ENCODE measurements around the gene LMBR1.

Gene LMBR1

GRCh38 chr7:156673454-156673853 lies 219.5 kb downstream of the LMBR1 start:
- peaks cover 6 to 26% of the 10 kb centered on the region in 2 donors for H3K36me3 ChIP-seq (ENCODE audit: control insufficient read depth in 2 of 2, insufficient read depth in 2 of 2, low read length in 2 of 2)

GRCh38 chr7:156669035-156669828 lies 223.8 kb downstream of the LMBR1 start:
- Histone ChIP-seq H3K4me3 (ENCODE audit: low read length in 2 of 2) (no peak overlapping the region), H3K27ac (ENCODE audit: low read length) (no peak overlapping the region), H3K4me1 (ENCODE audit: control insufficient read depth, insufficient read depth, low read length) (no peaks in the 10 kb centered on the region), H3K36me3 (ENCODE audit: control insufficient read depth in 2 of 2, insufficient read depth in 2 of 2, low read length in 2 of 2) (peaks cover 0 to 8% of the 10 kb centered on the region in 2 donors), H3K27me3 (ENCODE audit: control insufficient read depth in 1 of 2, insufficient read depth in 2 of 2, low read length in 2 of 2) (no peaks in the 10 kb centered on the region), H3K9me3 (ENCODE audit: control insufficient read depth in 2 of 2, low read length in 2 of 2) (no peaks in the 10 kb centered on the region), H3K9ac (ENCODE audit: low read length in 2 of 2) (no peak overlapping the region)

More at GRCh38 chr7:156673454-156673853, 219.5 kb downstream of the LMBR1 start:
- no peaks in the 10 kb centered on the region for H3K4me1 ChIP-seq (ENCODE audit: control insufficient read depth, insufficient read depth, low read length)
- H3K9ac ChIP-seq (ENCODE audit: low read length in 2 of 2) = no peak overlapping the region
- no peaks in the 10 kb centered on the region for H3K27me3 ChIP-seq (ENCODE audit: control insufficient read depth in 1 of 2, insufficient read depth in 2 of 2, low read length in 2 of 2)
- H3K9me3 ChIP-seq (ENCODE audit: control insufficient read depth in 2 of 2, low read length in 2 of 2) = no peaks in the 10 kb centered on the region
- no peak overlapping the region for H3K4me3 ChIP-seq (ENCODE audit: low read length in 2 of 2)
- H3K27ac ChIP-seq (ENCODE audit: low read length) = no peak overlapping the region

GRCh38 chr7:156668130-156668741 lies 224.7 kb downstream of the LMBR1 start:
- H3K36me3 ChIP-seq (ENCODE audit: control insufficient read depth in 2 of 2, insufficient read depth in 2 of 2, low read length in 2 of 2) = peaks cover 0 to 6% of the 10 kb centered on the region in 2 donors
- no peaks in the 10 kb centered on the region for H3K9me3 ChIP-seq (ENCODE audit: control insufficient read depth in 2 of 2, low read length in 2 of 2)
- H3K27ac ChIP-seq (ENCODE audit: low read length) = no peak overlapping the region
- H3K4me1 ChIP-seq (ENCODE audit: control insufficient read depth, insufficient read depth, low read length) = no peaks in the 10 kb centered on the region
- H3K27me3 ChIP-seq (ENCODE audit: control insufficient read depth in 1 of 2, insufficient read depth in 2 of 2, low read length in 2 of 2) = no peaks in the 10 kb centered on the region
- H3K4me3 ChIP-seq (ENCODE audit: low read length in 2 of 2) = no peak overlapping the region
- H3K9ac ChIP-seq (ENCODE audit: low read length in 2 of 2) = no peak overlapping the region

GRCh38 chr7:156667110-156667426 lies 225.9 kb downstream of the LMBR1 start:
- H3K27me3 ChIP-seq (ENCODE audit: control insufficient read depth in 1 of 2, insufficient read depth in 2 of 2, low read length in 2 of 2) = no peaks in the 10 kb centered on the region
- H3K36me3 ChIP-seq (ENCODE audit: control insufficient read depth in 2 of 2, insufficient read depth in 2 of 2, low read length in 2 of 2) = peaks cover 0 to 3% of the 10 kb centered on the region in 2 donors
- no peak overlapping the region for H3K27ac ChIP-seq (ENCODE audit: low read length)
- H3K9ac ChIP-seq (ENCODE audit: low read length in 2 of 2) = no peak overlapping the region
- no peaks in the 10 kb centered on the region for H3K9me3 ChIP-seq (ENCODE audit: control insufficient read depth in 2 of 2, low read length in 2 of 2)
- H3K4me1 ChIP-seq (ENCODE audit: control insufficient read depth, insufficient read depth, low read length) = no peaks in the 10 kb centered on the region
- H3K4me3 ChIP-seq (ENCODE audit: low read length in 2 of 2) = no peak overlapping the region

GRCh38 chr7:156666368-156667109 lies 226.4 kb downstream of the LMBR1 start:
- no peak overlapping the region for H3K9ac ChIP-seq (ENCODE audit: low read length in 2 of 2)
- H3K4me1 ChIP-seq (ENCODE audit: control insufficient read depth, insufficient read depth, low read length) = no peaks in the 10 kb centered on the region
- H3K4me3 ChIP-seq (ENCODE audit: low read length in 2 of 2) = no peak overlapping the region
- peaks cover 0 to 3% of the 10 kb centered on the region in 2 donors for H3K36me3 ChIP-seq (ENCODE audit: control insufficient read depth in 2 of 2, insufficient read depth in 2 of 2, low read length in 2 of 2)
- H3K9me3 ChIP-seq (ENCODE audit: control insufficient read depth in 2 of 2, low read length in 2 of 2) = no peaks in the 10 kb centered on the region
- H3K27me3 ChIP-seq (ENCODE audit: control insufficient read depth in 1 of 2, insufficient read depth in 2 of 2, low read length in 2 of 2) = no peaks in the 10 kb centered on the region
- no peak overlapping the region for H3K27ac ChIP-seq (ENCODE audit: low read length)

- Histone ChIP-seq H3K4me3 (ENCODE audit: low read length in 2 of 2) (no peak overlapping the region), H3K9me3 (ENCODE audit: control insufficient read depth in 2 of 2, low read length in 2 of 2) (no peaks in the 10 kb centered on the region), H3K4me1 (ENCODE audit: control insufficient read depth, insufficient read depth, low read length) (no peaks in the 10 kb centered on the region), H3K27me3 (ENCODE audit: control insufficient read depth in 1 of 2, insufficient read depth in 2 of 2, low read length in 2 of 2) (no peaks in the 10 kb centered on the region), H3K36me3 (ENCODE audit: control insufficient read depth in 2 of 2, insufficient read depth in 2 of 2, low read length in 2 of 2) (peaks cover 0 to 3% of the 10 kb centered on the region in 2 donors), H3K9ac (ENCODE audit: low read length in 2 of 2) (no peak overlapping the region), H3K27ac (ENCODE audit: low read length) (no peak overlapping the region)
Observed at GRCh38 chr7:156665101-156665500, 227.9 kb downstream of the LMBR1 start.

GRCh38 chr7:156662277-156662676 lies 230.7 kb downstream of the LMBR1 start:
- Histone ChIP-seq H3K9ac (ENCODE audit: low read length in 2 of 2) (no peak overlapping the region), H3K4me1 (ENCODE audit: control insufficient read depth, insufficient read depth, low read length) (no peaks in the 10 kb centered on the region), H3K36me3 (ENCODE audit: control insufficient read depth in 2 of 2, insufficient read depth in 2 of 2, low read length in 2 of 2) (no peaks in the 10 kb centered on the region), H3K27ac (ENCODE audit: low read length) (no peak overlapping the region), H3K4me3 (ENCODE audit: low read length in 2 of 2) (no peak overlapping the region), H3K9me3 (ENCODE audit: control insufficient read depth in 2 of 2, low read length in 2 of 2) (no peaks in the 10 kb centered on the region), H3K27me3 (ENCODE audit: control insufficient read depth in 1 of 2, insufficient read depth in 2 of 2, low read length in 2 of 2) (peaks cover 3 to 7% of the 10 kb centered on the region in 2 donors)

- H3K4me1 ChIP-seq (ENCODE audit: control insufficient read depth, insufficient read depth, low read length) = no peaks in the 10 kb centered on the region
- H3K36me3 ChIP-seq (ENCODE audit: control insufficient read depth in 2 of 2, insufficient read depth in 2 of 2, low read length in 2 of 2) = no peaks in the 10 kb centered on the region
- no peak overlapping the region for H3K27ac ChIP-seq (ENCODE audit: low read length)
- no peak overlapping the region for H3K4me3 ChIP-seq (ENCODE audit: low read length in 2 of 2)
- no peak overlapping the region for H3K9ac ChIP-seq (ENCODE audit: low read length in 2 of 2)
- no peaks in the 10 kb centered on the region for H3K9me3 ChIP-seq (ENCODE audit: control insufficient read depth in 2 of 2, low read length in 2 of 2)
- peaks cover 4 to 12% of the 10 kb centered on the region in 2 donors for H3K27me3 ChIP-seq (ENCODE audit: control insufficient read depth in 1 of 2, insufficient read depth in 2 of 2, low read length in 2 of 2)
Observed at GRCh38 chr7:156661637-156662036, 231.3 kb downstream of the LMBR1 start.

- H3K4me3 ChIP-seq (ENCODE audit: low read length in 2 of 2) = no peak overlapping the region
- no peak overlapping the region for H3K9ac ChIP-seq (ENCODE audit: low read length in 2 of 2)
- no peaks in the 10 kb centered on the region for H3K4me1 ChIP-seq (ENCODE audit: control insufficient read depth, insufficient read depth, low read length)
- H3K9me3 ChIP-seq (ENCODE audit: control insufficient read depth in 2 of 2, low read length in 2 of 2) = no peaks in the 10 kb centered on the region
- no peaks in the 10 kb centered on the region for H3K36me3 ChIP-seq (ENCODE audit: control insufficient read depth in 2 of 2, insufficient read depth in 2 of 2, low read length in 2 of 2)
- no peak overlapping the region for H3K27ac ChIP-seq (ENCODE audit: low read length)
- H3K27me3 ChIP-seq (ENCODE audit: control insufficient read depth in 1 of 2, insufficient read depth in 2 of 2, low read length in 2 of 2) = peaks cover 5 to 13% of the 10 kb centered on the region in 2 donors
Observed at GRCh38 chr7:156659961-156660360, 233.0 kb downstream of the LMBR1 start.

- Histone ChIP-seq H3K36me3 (ENCODE audit: control insufficient read depth in 2 of 2, insufficient read depth in 2 of 2, low read length in 2 of 2) (no peaks in the 10 kb centered on the region), H3K9ac (ENCODE audit: low read length in 2 of 2) (no peak overlapping the region), H3K4me1 (ENCODE audit: control insufficient read depth, insufficient read depth, low read length) (no peaks in the 10 kb centered on the region), H3K27me3 (ENCODE audit: control insufficient read depth in 1 of 2, insufficient read depth in 2 of 2, low read length in 2 of 2) (peaks cover 5 to 13% of the 10 kb centered on the region in 2 donors), H3K9me3 (ENCODE audit: control insufficient read depth in 2 of 2, low read length in 2 of 2) (no peaks in the 10 kb centered on the region), H3K4me3 (ENCODE audit: low read length in 2 of 2) (no peak overlapping the region), H3K27ac (ENCODE audit: low read length) (no peak overlapping the region)
Observed at GRCh38 chr7:156659203-156659602, 233.8 kb downstream of the LMBR1 start.

Data from stomach smooth muscle (tissue), 2 donors.